ENCODE results near the gene ZFHX3.

ZFHX3 gene

DNA sequence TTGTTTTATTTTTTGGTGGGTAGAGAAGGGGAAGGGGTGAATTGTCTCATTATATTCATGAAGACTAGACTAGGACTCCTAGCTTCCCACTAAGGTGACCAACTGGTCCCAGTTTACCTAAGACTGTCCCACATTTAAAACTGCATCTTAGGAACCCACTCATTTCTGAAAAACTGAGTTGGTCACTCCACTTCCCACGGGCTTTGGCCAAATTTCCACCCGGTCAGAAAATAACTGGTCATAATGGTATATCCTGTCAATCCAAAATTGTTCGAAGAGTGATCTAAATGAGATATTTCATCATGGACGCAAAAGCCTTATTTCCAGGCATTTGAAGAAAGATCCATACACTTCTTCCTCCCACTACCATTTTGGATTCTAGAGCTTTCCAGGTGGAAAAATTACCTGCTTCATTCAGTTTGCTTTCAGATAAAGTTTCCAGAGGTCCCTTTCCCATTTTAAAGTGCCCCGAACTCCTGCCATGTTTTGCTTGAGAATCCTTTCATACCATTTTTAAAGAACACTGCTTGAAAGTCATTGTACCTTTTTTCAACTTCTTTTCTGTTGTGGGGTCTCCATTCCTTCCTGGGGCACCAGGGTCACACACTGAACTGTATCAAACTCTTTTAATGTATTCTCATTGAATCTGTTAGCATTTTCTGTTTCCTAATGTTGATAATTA, 21.8 kb upstream of the ZFHX3 start:
- in situ Hi-C loops (cut with MboI; ENCODE audit: low sequenced_read_pairs), result no loop called here

- in situ Hi-C loops (cut with MboI; ENCODE audit: low sequenced_read_pairs), result no loop called here
Measured at GRCh38 chr16:73068541-73069401, 20.8 kb upstream of the ZFHX3 start.

DNA sequence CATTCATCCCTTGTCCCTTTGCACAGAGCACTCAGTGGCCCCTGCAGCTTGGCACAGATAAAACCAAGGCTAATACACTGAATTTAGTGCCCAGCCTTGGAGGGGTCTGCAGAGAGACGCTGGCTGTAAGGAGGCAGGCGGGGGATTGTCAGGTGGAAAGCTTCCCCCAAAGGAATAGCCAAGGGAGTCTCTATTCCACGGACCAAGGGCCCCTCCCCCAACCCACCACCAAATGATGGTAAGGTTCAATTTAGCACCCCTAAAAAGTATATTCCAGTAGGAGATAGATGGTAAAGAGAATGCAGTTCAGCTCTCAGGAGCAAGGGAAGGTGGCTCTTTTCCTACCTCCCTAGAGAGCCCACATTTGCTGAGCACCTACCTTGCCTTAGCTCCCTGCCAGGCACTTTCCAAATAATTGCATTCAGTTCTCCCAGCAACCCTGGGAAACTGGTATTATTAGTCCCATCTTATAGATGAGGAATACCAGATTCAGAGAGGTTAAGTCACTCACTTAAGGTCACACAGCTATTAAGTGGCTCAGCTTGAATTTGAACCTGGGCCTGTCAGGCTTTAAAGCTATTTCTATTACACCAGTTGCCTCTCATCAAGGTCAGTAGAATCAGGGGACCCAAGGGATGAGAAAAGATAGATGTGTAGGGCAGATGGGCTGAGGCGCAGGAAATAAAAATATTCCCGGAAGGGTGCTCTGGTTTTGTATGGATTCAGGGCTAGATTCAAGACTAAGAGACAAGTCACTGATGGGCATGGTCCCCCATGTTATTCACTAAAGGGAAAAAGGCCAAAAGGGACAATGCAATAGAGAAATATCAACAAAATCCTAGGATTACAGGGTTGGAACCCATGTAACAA, 20.0 kb upstream of the ZFHX3 start:
- in situ Hi-C loops (cut with MboI; ENCODE audit: low sequenced_read_pairs), result no loop called here

- in situ Hi-C loops (cut with MboI; ENCODE audit: low sequenced_read_pairs), result no loop called here
Measured at GRCh38 chr16:73066927-73067670, 19.2 kb upstream of the ZFHX3 start.

DNA sequence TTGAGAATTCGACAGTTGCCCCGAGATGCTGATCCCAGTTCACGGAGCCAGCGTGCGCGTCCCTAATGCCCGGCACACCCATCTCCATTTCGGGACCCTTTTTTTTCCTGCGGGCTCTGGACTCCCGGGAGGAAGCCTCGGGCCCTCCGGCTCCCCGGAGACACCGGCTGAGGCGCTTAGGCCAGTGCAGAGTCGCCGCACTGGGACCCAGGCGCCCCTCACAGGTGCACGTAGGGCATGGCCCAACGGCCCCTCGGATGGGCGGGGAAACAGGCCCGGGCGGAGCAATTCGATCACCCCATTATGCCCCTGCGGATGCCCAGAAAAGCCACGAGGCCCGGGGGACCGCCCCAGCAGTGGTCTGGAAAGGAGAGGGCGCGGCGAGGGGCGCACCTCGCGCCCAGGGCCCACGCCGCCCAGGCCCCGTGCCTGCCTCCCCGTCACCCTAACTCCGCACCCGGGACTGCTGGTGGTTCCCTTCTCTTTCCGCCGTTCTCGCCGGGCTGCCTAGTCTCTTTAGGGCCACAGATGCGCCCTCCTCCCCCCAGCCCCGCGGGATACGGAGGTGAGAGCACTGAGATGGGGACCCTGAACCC, 18.5 kb upstream of the ZFHX3 start:
- in situ Hi-C loops (cut with MboI; ENCODE audit: low sequenced_read_pairs), result no loop called here

- in situ Hi-C loops (cut with MboI; ENCODE audit: low sequenced_read_pairs), result no loop called here
Measured at GRCh38 chr16:73065632-73066330, 17.9 kb upstream of the ZFHX3 start.

DNA sequence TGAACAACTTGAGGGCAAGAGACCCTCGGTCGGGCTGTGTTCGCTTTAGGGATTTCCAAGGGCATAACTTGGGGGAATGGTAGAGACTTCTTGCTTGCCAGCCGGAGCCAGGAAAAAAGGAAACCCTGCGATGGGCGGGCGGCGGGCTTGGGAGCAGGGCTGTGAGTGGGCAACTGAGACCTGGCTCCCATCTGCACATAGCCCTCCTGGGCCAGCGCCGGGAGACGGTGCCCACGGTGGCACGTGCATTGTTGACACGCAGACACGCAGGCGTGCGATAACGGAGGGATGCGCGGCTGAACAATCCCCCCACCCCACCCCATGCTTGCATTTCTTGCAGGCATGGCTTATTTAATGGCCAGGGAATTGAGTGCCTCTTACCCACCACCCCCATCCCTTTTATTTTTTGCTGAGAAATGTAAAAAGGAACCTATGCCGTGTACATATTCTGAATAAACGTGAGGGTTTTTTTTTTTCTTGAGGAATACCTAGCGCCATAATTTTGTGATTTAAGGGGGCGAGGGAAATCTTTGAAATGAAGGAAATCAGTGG, 17.1 kb upstream of the ZFHX3 start:
- in situ Hi-C loops (cut with MboI; ENCODE audit: low sequenced_read_pairs), result no loop called here

GRCh38 chr16:73064212-73064993, 16.5 kb upstream of the ZFHX3 start:
- in situ Hi-C loops (cut with MboI; ENCODE audit: low sequenced_read_pairs), result no loop called here

DNA sequence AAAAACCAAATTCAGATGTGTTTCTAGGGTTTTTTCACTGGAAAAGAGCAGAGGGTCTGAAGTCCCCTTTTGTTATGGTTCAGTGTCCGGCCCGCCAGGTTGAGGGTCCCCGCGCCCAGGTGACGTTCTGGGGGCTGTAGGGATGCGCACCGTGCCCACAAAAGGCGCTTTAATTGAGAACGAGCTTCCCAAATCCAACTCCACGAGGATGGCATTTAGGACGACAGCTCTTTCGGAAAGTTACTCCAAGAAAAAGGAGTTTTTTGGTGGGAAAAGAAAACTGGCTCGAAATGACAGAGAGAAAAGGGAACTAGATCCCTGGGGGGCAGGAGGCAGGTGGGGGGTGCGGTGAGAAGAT, 15.9 kb upstream of the ZFHX3 start:
- in situ Hi-C loops (cut with MboI; ENCODE audit: low sequenced_read_pairs), result no loop called here

GRCh38 chr16:73062743-73063733, 15.1 kb upstream of the ZFHX3 start:
- in situ Hi-C loops (cut with MboI; ENCODE audit: low sequenced_read_pairs), result no loop called here

DNA sequence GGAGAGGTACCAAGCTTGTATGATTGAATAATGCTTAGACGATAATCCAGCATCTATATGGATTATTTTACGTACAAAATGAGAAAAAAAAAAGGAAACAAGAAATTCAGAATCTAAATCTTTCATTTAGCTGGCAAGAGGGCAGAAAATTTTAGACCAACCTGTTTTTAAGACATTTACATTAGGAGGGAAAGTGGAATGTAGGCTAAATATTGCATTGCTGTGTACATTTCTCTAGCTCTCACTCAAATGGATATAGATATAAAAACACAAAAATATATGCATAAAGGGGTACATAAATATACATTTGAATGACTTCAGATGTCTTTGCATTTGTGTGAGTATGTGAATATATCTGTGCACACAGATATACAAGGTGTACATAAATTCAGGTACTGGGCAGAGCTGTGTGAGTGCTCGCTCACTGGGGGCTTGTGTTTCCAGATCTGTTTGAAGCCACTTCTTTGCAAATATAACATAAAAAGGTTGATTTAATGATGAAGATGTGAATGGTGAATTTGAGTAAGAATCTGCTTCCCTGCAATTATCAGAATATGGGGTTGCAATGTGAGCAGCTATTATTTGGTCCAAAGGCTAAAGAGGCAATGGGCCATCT, 14.2 kb upstream of the ZFHX3 start:
- in situ Hi-C loops (cut with MboI; ENCODE audit: low sequenced_read_pairs), result no loop called here

DNA sequence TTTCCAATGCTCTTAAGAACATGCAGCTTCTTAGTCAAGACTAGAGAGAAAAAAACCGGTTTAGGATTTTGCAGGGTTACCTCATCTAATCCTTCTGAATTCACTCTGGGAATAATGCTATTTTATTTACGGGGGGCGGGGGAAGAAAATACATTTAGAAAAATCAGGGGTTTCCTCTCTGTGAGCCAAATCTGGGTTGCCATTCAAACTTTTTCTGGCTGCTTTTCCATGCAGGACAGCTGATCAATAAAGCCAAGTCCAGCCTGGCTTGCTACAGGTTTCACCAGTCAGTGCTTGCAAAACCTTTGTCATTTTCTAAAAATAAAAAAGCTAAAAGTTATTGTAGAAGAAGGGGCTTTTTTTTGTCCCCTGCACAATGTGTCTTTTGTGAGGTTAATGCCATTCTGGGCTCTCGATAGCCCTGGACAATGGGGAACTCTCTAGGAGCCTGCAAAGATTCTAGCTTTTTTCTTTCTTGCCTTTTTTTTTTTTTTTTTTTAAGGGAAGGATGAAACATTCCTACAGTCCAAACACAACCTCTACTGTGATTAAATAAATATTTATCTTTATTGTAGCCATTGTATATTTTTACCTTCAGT, 13.1 kb upstream of the ZFHX3 start:
- in situ Hi-C loops (cut with MboI; ENCODE audit: low sequenced_read_pairs), result no loop called here

DNA sequence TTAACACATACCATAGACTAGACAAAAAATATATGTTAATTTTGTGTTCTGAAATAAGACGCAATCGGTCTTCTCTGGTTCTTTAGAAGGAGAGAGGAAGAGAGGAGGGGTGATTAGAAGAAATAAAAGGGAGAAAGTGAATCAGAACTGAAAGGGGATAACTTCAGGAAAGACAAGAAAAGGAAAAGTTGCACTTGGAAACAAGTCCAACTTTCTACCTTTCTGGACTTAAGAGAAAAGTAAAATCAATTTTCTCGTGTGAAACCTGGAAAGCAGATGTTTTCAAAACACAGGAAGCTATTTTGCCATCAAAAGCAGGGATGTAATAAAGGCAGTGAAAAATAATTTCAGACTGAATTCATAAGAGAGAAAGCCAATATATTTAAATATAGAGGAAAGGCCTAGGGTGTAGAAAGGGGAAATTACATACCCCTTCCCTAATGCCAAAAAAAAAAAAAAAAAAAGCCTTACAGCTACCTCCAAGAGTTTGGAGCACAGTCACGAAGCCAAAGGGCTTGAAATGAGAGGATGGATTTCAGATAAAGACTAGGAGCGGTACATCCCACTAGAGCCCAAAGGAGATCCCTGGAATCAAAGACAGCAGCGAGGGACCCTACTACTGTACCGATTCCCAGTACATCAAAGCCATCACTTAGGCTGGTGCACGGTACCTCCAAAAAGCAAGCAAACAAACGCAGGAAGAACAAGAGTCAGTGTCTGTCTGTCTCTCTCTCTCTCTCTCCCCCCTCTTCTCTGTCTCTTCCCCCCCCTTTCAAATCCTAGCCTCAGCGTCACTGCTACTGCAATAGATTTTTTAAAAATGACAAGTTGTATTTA, 12.1 kb upstream of the ZFHX3 start:
- in situ Hi-C loops (cut with MboI; ENCODE audit: low sequenced_read_pairs), result no loop called here

- in situ Hi-C loops (cut with MboI; ENCODE audit: low sequenced_read_pairs), result no loop called here
Measured at GRCh38 chr16:73058616-73059409, 10.9 kb upstream of the ZFHX3 start.

- in situ Hi-C loops (cut with MboI; ENCODE audit: low sequenced_read_pairs), result no loop called here
Measured at GRCh38 chr16:73058221-73058615, 10.3 kb upstream of the ZFHX3 start.

Measured in HL-60/S4 treated with retinoic acid at 250 ng/mL for 4 days and 3 days (cell line).